ENCODE data around the gene PRSS22.

Gene PRSS22, protein sequence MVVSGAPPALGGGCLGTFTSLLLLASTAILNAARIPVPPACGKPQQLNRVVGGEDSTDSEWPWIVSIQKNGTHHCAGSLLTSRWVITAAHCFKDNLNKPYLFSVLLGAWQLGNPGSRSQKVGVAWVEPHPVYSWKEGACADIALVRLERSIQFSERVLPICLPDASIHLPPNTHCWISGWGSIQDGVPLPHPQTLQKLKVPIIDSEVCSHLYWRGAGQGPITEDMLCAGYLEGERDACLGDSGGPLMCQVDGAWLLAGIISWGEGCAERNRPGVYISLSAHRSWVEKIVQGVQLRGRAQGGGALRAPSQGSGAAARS

DNA sequence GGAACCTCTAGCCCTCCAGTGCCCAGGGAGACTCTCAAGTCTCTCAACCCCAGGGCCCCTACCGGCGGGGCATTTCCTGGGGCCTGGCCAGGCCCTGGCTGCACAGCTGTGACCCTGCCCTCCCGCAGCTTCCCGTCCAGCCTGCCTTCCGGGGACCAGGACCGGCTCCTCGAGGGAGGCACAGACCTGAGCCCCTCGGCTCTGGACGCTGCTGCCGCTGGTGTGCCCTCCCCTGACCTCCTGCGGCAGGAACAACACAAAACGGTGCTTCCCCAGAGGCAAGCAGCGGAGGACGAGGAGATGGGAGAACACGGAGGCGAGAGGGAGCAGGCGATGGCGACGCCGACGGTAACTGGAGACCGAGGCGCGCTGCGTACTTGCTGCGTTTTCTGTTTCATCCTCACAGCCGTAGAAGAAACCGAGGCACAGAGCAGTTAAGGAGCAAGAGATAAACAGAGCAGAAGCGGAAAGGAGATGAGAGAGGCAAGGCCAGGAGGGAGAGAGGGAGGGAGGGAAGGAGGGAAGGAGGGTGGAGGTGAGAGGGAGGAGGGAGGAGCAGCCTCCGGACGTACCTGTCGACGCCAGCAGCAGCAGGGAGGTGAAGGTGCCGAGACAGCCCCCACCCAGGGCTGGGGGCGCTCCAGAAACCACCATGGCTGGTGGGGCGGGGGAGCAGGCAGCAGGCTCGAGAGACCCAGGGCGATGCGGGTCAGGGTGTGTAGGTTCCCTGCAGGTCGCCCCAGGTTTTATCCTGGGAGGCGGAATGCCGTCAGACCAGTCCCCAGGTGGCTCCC is at the start of gene PRSS22:
Gene PRSS22, minus strand, starts transcription at position 720 of the 794 bp plus-strand sequence. Its CDS starts 66 bp downstream, at position 654.
- no peak for DNase-seq (ENCODE audit: low read depth)

DNA sequence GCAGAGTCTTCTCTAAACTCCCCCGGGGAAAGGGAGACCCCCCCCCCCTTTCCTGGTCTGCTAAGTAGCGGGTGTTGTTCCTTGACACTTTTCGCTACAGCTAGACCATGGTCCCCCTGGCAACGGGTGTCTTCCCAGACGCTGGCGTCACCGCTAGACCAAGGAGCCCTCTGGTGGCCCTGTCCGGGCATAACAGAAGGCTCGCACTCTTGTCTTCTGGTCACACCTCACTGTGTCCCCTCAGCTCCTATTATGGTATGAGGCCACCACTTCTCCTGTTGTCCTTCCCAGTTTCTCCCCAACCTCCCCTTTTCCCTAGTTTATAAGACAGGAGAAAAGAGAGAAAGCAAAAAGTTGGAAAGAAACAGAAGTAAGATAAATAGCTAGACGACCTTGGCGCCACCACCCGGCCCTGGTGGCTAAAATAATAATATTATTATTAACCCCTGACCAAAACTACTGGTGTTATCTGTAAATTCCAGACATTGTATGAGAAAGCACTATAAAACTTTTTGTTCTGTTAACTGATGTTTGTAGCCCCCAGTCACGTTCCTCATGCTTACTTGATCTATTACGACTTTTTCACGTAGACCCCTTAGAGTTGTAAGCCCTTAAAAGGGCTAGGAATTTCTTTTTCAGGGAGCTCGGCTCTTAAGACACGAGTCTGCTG is 49.2 kb upstream of the PRSS22 start:
- DNase-seq (ENCODE audit: low read depth): peak; percentile 21

DNA sequence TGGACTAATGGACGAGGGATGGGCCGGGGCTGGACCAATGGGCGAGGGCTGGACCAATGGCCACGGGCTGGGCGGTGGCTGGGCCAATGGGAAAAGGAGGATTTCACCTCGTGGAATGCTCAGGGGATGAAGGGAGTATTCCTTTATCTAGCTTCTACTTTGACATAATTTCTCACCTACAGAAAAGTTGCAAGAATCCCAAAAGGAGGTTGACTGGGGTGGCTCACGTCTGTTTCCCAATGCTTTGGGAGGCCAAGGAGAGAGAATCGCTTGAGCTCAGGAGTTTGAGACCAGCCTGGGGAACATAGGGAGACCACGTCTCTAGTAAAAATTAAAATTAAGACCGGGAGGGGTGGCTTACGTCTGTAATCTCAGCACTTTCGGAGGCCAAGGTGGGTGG is 48.0 kb upstream of the PRSS22 start:
- DNase-seq (ENCODE audit: low read depth): no peak

DNA sequence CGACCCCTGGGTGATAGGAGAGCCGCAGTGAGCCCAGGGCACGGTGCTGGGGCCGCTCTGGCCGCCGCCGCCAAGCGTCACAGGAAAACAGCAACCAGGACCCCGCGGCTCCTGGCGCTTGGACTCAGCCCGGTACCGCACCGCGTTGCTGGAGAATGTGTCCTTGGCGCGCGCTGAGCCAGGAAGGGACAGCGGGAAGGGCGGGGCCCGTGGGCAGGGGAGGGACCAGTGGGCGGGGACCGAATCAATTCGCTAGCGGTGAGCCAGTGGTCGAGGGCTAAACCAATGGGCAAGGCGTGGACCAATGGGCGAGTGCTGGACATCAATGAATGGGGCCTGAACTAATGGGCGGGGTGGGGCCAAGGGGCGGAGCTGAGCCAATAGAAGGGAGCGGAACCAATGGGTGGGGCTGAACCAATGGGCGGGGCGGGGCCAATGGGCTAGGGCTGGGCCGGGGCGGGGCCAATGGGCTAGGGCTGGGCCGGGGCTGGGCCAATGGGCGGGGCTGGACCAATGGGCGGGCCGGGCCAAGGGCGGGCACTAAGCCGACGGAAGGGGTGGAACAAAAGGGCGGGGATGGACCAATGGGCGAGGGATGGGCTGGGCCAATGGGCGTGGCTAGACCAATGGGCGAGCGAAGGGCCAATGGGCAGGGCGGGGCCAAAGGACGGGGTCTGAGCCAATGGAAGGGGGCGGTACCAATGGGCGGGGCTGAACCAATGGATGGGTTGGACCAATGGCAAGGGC is 47.4 kb upstream of the PRSS22 start:
- DNase-seq (ENCODE audit: low read depth): peak; percentile 79

DNA sequence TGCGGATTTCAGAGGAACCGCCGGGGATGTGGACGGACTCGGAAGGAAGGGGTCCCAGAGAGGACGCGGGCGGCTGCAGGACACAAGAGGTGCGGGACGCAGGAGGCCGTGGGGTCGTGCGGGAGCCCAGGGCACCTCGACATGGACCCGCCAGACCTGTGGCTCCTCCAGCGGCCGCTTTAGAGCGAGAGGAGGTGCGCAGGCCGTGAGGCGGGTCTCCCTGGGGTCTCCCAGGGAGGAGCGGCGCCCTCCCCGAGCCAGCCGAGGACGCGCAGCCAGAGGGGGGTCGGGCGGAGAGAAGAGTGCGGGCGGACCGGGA is 46.9 kb upstream of the PRSS22 start:
- no peak for DNase-seq (ENCODE audit: low read depth)

GRCh38 chr16:2904100-2904921 is 46.3 kb upstream of the PRSS22 start:
- DNase-seq (ENCODE audit: low read depth): peak; percentile 49

GRCh38 chr16:2902337-2903130 is 44.6 kb upstream of the PRSS22 start:
- DNase-seq (ENCODE audit: low read depth): no peak

DNA sequence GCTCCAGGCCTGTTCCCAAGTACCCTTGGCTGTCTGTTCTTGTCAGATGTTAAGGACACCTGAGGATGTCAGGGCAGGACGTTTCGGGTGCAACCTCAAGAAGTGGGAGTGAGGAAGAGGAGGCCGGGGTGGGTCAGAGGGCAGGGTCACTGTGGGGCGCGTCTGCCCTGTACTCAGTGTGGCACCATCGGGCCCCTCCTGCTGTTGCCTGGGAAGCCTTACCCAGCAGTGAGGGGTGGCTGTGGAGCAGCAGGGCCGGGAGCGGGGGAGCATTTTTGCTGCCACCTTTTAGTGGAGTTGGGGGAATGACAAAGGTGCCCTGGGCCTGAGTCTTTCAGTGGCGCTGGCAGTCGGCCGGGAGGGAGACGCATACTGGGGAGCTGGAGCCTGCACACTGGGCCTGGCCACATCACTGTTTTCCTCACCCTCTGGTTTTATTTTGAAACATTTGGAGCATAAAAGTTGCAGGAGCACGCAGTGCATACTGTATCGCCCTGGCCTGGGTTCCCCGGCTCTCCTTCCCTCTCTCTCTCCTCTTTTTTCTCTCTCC is 42.6 kb upstream of the PRSS22 start:
- DNase-seq (ENCODE audit: low read depth): no peak

DNA sequence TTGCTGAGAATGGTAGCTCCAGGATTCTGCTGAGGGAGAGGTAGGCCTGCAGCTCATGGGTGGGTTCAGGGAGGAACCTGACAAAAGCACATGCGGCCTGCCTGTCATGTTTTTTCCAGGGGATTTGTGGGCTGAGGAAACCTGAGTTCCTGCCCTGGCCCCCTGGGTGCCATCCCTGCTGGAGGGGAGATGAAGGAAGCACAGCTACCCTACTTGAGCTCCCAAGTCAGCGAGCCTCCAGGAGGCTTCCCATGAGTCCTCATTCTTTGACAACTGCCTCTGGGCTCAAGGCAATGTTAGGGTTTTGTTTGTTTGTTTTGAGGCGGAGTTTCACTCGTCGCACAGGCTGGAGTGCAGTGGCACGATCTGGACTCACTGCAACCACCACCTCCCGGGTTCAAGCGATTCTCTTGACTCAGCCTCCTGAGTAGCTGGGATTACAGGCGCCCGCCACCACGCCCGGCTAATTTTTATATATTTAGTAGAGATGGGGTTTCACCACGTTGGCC is 41.6 kb upstream of the PRSS22 start:
- DNase-seq (ENCODE audit: low read depth): no peak

GRCh38 chr16:2898831-2899563 is 41.0 kb upstream of the PRSS22 start:
- DNase-seq (ENCODE audit: low read depth): no peak

- no peak for DNase-seq (ENCODE audit: low read depth)
These were observed 39.1 kb upstream of the PRSS22 start for GRCh38 chr16:2897110-2897509.

GRCh38 chr16:2896480-2897010 is 38.6 kb upstream of the PRSS22 start:
- DNase-seq (ENCODE audit: low read depth): no peak

DNA sequence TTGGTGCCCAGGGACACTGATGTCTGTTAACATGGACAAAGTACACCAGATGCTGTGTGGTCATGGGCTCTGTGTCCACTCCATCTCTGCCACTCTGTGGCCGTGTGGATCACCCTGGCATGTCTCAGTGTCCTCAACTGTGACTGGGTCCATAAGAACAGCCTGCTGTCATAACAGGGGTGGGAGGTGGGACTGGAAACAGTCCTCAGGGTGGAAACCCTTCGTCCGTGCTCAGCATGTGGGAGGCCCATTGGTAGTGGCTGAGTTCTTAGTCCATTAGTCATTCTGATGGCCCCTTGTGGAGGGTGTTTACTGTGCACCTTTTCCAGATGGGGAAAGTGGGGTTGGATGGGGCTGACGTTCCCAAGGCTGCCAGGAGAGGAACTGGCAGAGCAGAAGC is 37.8 kb upstream of the PRSS22 start:
- no peak for DNase-seq (ENCODE audit: low read depth)

GRCh38 chr16:2894231-2894630 is 36.3 kb upstream of the PRSS22 start:
- no peak for DNase-seq (ENCODE audit: low read depth)

- no peak for DNase-seq (ENCODE audit: low read depth)
These were observed 26.1 kb upstream of the PRSS22 start for GRCh38 chr16:2884041-2884451.

GRCh38 chr16:2883458-2883908 is 25.5 kb upstream of the PRSS22 start:
- DNase-seq (ENCODE audit: low read depth): no peak

- peak; percentile 99 for DNase-seq (ENCODE audit: low read depth)
These were observed 24.9 kb upstream of the PRSS22 start, which contains the start of gene FLYWCH2 for GRCh38 chr16:2882650-2883457. Gene FLYWCH2 (plus strand): TSS chr16:2883215. CDS start chr16:2896450, 13,235 bp downstream.
